ENCODE results near the gene GNL3. TPM values are rescaled to one million over a fixed set of nuclear protein-coding genes. Genes with fewer than 3 reads are reported as not detected.

Gene GNL3
- total and polyA plus RNA-seq, 4 donors = 26.5 to 82.2 (median 41.8) TPM

GRCh38 chr3:52683611-52684010 lies 2.2 kb upstream of the GNL3 start:
- H3K9me3 ChIP-seq (ENCODE audit: control insufficient read depth in 4 of 4, low read length in 3 of 4) = no peaks in the 10 kb centered on the region
- H3K36me3 ChIP-seq (ENCODE audit: control insufficient read depth in 4 of 4, insufficient read depth in 3 of 4, low read depth in 1 of 4, low read length in 3 of 4) = peaks cover 7 to 23% (median 14%) of the 10 kb centered on the region in 4 donors
- WGBS = 41% methylated on average over 6 of the region's 6 CpGs
- H3K4me3 ChIP-seq (ENCODE audit: low read depth in 1 of 3, low read length in 3 of 3) = no peak overlapping the region
- no peak for DNase-seq (ENCODE audit: low spot score)
- peaks cover 16 to 58% (median 50%) of the 10 kb centered on the region in 4 donors for H3K4me1 ChIP-seq (ENCODE audit: control insufficient read depth in 4 of 4, insufficient read depth in 4 of 4, low read length in 3 of 4)
- no peak for TF ChIP-seq FOXA1 (IDR thresholded peaks at IDR 0.05)
- TF ChIP-seq HNF4G (IDR thresholded peaks at IDR 0.05) = no peak
- peak in 1 of 2 donors; percentile 19 for TF ChIP-seq RXRA (IDR thresholded peaks at IDR 0.05)
- peak; percentile 15 to 17 for TF ChIP-seq HNF4A (conservative IDR thresholded peaks at IDR 0.05)
- TF ChIP-seq YY1 (IDR thresholded peaks at IDR 0.05) = no peak
- TF ChIP-seq JUND (IDR thresholded peaks at IDR 0.05) = no peak
- H3K27ac ChIP-seq (ENCODE audit: low read depth in 1 of 2, low read length in 2 of 2) = peak overlapping the region; percentile 21 to 51
- H3K9ac ChIP-seq (ENCODE audit: low read depth in 1 of 2, low read length in 2 of 2) = no peak overlapping the region
- no peaks in the 10 kb centered on the region for H3K27me3 ChIP-seq (ENCODE audit: control insufficient read depth in 4 of 4, insufficient read depth in 4 of 4, low read length in 3 of 4)

- H3K4me1 ChIP-seq (ENCODE audit: control insufficient read depth in 4 of 4, insufficient read depth in 4 of 4, low read length in 3 of 4) = peaks cover 16 to 52% (median 46%) of the 10 kb centered on the region in 4 donors
- H3K9ac ChIP-seq (ENCODE audit: low read depth in 1 of 2, low read length in 2 of 2) = peak overlapping the region in 1 of 2 donors; percentile 99
- no peak for DNase-seq (ENCODE audit: low spot score)
- H3K36me3 ChIP-seq (ENCODE audit: control insufficient read depth in 4 of 4, insufficient read depth in 3 of 4, low read depth in 1 of 4, low read length in 3 of 4) = peaks cover 7 to 24% (median 20%) of the 10 kb centered on the region in 4 donors
- H3K27ac ChIP-seq (ENCODE audit: low read depth in 1 of 2, low read length in 2 of 2) = peak overlapping the region; percentile 85 to 98
- 26% methylated on average over 5 of the region's 5 CpGs for WGBS
- H3K27me3 ChIP-seq (ENCODE audit: control insufficient read depth in 4 of 4, insufficient read depth in 4 of 4, low read length in 3 of 4) = no peaks in the 10 kb centered on the region
- no peaks in the 10 kb centered on the region for H3K9me3 ChIP-seq (ENCODE audit: control insufficient read depth in 4 of 4, low read length in 3 of 4)
- TF ChIP-seq HNF4A (conservative IDR thresholded peaks at IDR 0.05) (peak; percentile 13 to 43), HNF4G (IDR thresholded peaks at IDR 0.05) (peak; percentile 27), TAF1 (conservative IDR thresholded peaks at IDR 0.05) (no peak)
- no peak overlapping the region for H3K4me3 ChIP-seq (ENCODE audit: low read depth in 1 of 3, low read length in 3 of 3)
Observed at GRCh38 chr3:52684184-52684583, 1.6 kb upstream of the GNL3 start.

- WGBS = under 1% methylated on average over 41 of the region's 41 CpGs
- Histone ChIP-seq H3K36me3 (ENCODE audit: control insufficient read depth in 4 of 4, insufficient read depth in 3 of 4, low read depth in 1 of 4, low read length in 3 of 4) (peaks cover 7 to 31% (median 29%) of the 10 kb centered on the region in 4 donors), H3K9ac (ENCODE audit: low read depth in 1 of 2, low read length in 2 of 2) (peak overlapping the region; percentile 97 to 99), H3K27ac (ENCODE audit: low read depth in 1 of 2, low read length in 2 of 2) (peak overlapping the region; percentile 91 to 98), H3K27me3 (ENCODE audit: control insufficient read depth in 4 of 4, insufficient read depth in 4 of 4, low read length in 3 of 4) (no peaks in the 10 kb centered on the region), H3K9me3 (ENCODE audit: control insufficient read depth in 4 of 4, low read length in 3 of 4) (no peaks in the 10 kb centered on the region), H3K4me1 (ENCODE audit: control insufficient read depth in 4 of 4, insufficient read depth in 4 of 4, low read length in 3 of 4) (peaks cover 13 to 48% (median 43%) of the 10 kb centered on the region in 4 donors), H3K4me3 (ENCODE audit: low read depth in 1 of 3, low read length in 3 of 3) (peak overlapping the region; percentile 71 to 99 (median 83))
- peak; percentile 83 for DNase-seq (ENCODE audit: low spot score)
- TF ChIP-seq JUND (IDR thresholded peaks at IDR 0.05) (no peak), ZBTB33 (IDR thresholded peaks at IDR 0.05) (no peak), TAF1 (conservative IDR thresholded peaks at IDR 0.05) (peak; percentile 31), HNF4A (conservative IDR thresholded peaks at IDR 0.05) (no peak), GABPA (IDR thresholded peaks at IDR 0.05 in 1 of 2, conservative IDR thresholded peaks at IDR 0.05 in 1 of 2) (peak in 1 of 2 donors; percentile 6), NR2F2 (IDR thresholded peaks at IDR 0.05) (no peak)
Observed at GRCh38 chr3:52685285-52685708, 535 bp upstream of the GNL3 start.

- TF ChIP-seq REST (IDR thresholded peaks at IDR 0.05) (no peak), FOXA2 (IDR thresholded peaks at IDR 0.05) (no peak), ATF3 (IDR thresholded peaks at IDR 0.05) (no peak), SP1 (IDR thresholded peaks at IDR 0.05) (peak; percentile 17), HNF4A (conservative IDR thresholded peaks at IDR 0.05) (peak; percentile 19 to 29), RXRA (IDR thresholded peaks at IDR 0.05) (peak in 1 of 2 donors; percentile 24)
- peaks cover 13 to 53% (median 51%) of the 10 kb centered on the region in 4 donors for H3K36me3 ChIP-seq (ENCODE audit: control insufficient read depth in 4 of 4, insufficient read depth in 3 of 4, low read depth in 1 of 4, low read length in 3 of 4)
- DNase-seq (ENCODE audit: low spot score) = no peak
- H3K27ac ChIP-seq (ENCODE audit: low read depth in 1 of 2, low read length in 2 of 2) = no peak overlapping the region
- H3K9ac ChIP-seq (ENCODE audit: low read depth in 1 of 2, low read length in 2 of 2) = no peak overlapping the region
- peaks cover 6 to 24% (median 21%) of the 10 kb centered on the region in 4 donors for H3K4me1 ChIP-seq (ENCODE audit: control insufficient read depth in 4 of 4, insufficient read depth in 4 of 4, low read length in 3 of 4)
- H3K9me3 ChIP-seq (ENCODE audit: control insufficient read depth in 4 of 4, low read length in 3 of 4) = no peaks in the 10 kb centered on the region
- no peaks in the 10 kb centered on the region for H3K27me3 ChIP-seq (ENCODE audit: control insufficient read depth in 4 of 4, insufficient read depth in 4 of 4, low read length in 3 of 4)
- no peak overlapping the region for H3K4me3 ChIP-seq (ENCODE audit: low read depth in 1 of 3, low read length in 3 of 3)
- WGBS = 49% methylated on average over 6 of the region's 6 CpGs
Observed at GRCh38 chr3:52688266-52688665, 2.4 kb downstream of the GNL3 start.

Measured in liver (tissue), 9 donors.